Left cardiac atrium (tissue), 4 donors: ENCODE data around the gene GABARAPL2. TPM values are rescaled to one million over a fixed set of nuclear protein-coding genes. Genes with fewer than 3 reads are reported as not detected.
"Not testable (repeated sequence)": the region's sequence is repeated elsewhere in the genome, so short reads cannot be mapped to it uniquely, and the experiment has no call there.

Experiments
- ATAC-seq, 2 donors: fragments of 200-7000 bp; cut with Tn5 transposase; one replicate each; pipeline ENCODE4 v1.9.1; 2020; ENCODE audit warnings: mild to moderate bottlenecking in 2 of 2, moderate library complexity in 2 of 2
- DNase-seq: peaks from one replicate; pipeline ENCODE4 v3.0.0-alpha.2; 2020
- intact Hi-C, 2 donors: fragments of 100-400 bp; cut with DNase I; formaldehyde crosslinking; loops; one replicate each; pipeline versions ENCODE4 v1.14.1 to v1.15.1; 2022 to 2023
- total RNA-seq, 2 donors: library from RNA; stranded (reverse); fragmentation: NEBNext Ultra II Directional; extraction: Animal tissue kit (Norgen Biotek cat#: 25700); gene quantifications; one replicate each; pipeline ENCODE4 v1.2.1, GENCODE V29; 2021
- donor health status: DM: no; HTN: yes; CAD: no.
- donor health status: DM: no; HTN: yes; CAD: no; lungs with severe emphysema.
- donor health status: DM: yes; HTN: yes; CAD: no.
- donor health status: Dilated cardiomyopathy.

The GABARAPL2 gene
- total RNA-seq, 2 donors from 2014 or later = 172 to 180 TPM

DNA sequence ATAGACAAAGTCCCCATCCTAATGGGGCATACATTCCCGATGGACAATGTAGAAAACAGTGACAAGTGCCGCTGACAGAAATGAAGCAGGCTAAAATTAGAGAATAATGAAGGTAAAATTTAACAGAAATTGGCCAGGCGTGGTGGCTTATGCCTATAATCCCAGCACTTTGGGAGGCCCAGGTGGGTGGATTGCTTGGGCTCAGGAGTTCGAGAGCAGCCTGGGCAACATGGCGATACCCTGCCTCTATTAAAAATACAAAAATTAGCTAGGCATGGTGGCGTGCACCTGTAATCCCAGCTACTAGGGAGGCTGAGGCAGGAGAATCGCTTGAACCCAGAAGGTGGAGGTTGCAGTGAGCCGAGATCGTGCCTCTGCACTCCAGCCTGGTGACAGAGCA is 17.7 kb upstream of the GABARAPL2 start:
- not testable (repeated sequence) for DNase-seq, ATAC-seq
- intact Hi-C loops = loop anchor here in 1 of 2 donors (10.0 kb wide), 1 partner anchor 74 kb away; no protein-coding TSS in a partner anchor

- DNase-seq = peak; percentile 37
Observed at GRCh38 chr16:75550211-75550662, 15.9 kb upstream of the GABARAPL2 start.

GRCh38 chr16:75552951-75553350 is 13.2 kb upstream of the GABARAPL2 start:
- ATAC-seq (no peak), DNase-seq (no peak)
- intact Hi-C loops = no loop called here

More at GRCh38 chr16:75550211-75550662, 15.9 kb upstream of the GABARAPL2 start:
- ATAC-seq = peak; percentile 40 to 45
- intact Hi-C loops = no loop called here

DNA sequence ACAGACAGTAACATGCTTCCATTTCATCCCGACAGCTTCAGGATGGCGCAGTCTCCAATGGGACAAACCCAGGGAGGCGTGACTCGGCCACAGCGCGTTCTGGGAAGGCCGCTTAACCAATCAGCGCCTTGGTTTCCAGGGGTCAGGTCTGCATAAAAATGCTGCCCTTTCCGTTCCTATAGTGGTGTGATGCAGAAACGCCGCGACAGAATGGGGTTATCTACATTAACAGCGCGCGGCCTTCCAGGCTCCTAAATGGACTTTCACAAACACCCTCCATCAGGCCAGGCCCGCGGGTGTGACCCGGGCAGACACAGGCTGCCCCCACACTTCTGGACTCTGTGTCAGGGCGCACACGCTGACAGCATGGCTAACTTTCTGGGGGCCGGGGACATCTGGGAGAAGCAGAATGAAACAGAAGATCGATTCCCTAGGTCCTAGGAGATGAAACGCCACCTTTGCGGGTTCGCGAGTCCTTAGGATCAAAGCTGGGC is 10.9 kb upstream of the GABARAPL2 start:
- ATAC-seq = peak; percentile 88 to 91
- peak; percentile 87 for DNase-seq
- intact Hi-C loops = loop anchor here in 1 of 2 donors (2.0 kb wide), 1 partner anchor 68 kb away; the partner anchor contains the start of gene ADAT1

DNA sequence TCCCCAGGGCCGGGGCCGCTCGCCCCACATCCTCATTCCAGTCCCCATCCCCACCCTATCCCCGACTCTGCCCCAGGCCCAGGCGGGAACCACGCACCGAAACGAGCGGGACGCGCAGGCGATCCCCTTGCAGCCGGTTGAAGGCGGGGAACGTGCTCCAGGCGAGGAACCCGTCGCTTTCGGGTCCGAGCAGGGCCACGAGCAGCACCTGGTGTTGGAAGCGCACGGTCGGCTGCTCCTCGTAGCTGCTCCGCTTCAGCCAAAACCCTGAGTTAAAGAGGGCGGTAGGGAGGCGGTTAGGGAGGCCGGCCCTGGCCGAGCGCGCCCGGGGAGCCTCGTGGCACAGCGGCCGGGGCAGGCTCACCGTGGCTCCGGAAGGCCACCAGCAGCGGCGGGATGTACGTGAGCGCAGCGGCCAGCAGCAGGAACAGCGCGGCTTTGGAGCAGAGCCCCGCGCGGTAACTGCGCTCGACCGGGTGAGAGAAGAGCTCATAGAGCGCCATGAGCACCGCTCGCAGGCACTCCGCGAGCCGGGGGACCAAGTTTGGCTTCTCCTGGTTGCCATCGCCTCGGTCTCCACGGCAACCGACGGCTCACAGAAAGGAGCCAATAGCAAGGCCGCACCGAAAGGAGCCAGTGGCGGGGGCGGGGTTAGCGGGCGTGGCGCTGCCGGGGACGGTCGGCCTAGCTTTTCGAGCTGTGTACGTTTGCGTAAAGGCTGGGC is 10.3 kb upstream of the GABARAPL2 start, which contains the start of gene TMEM231:
TMEM231 (minus strand) TSS at position 546 of the 724 bp plus-strand sequence; CDS start at position 503, 43 bp downstream.
- intact Hi-C loops = loop anchor here in 1 of 2 donors (2.0 kb wide), 1 partner anchor 67 kb away; the partner anchor contains the start of gene ADAT1
- peak; percentile 99 for DNase-seq
- ATAC-seq = peak; percentile 97

DNA sequence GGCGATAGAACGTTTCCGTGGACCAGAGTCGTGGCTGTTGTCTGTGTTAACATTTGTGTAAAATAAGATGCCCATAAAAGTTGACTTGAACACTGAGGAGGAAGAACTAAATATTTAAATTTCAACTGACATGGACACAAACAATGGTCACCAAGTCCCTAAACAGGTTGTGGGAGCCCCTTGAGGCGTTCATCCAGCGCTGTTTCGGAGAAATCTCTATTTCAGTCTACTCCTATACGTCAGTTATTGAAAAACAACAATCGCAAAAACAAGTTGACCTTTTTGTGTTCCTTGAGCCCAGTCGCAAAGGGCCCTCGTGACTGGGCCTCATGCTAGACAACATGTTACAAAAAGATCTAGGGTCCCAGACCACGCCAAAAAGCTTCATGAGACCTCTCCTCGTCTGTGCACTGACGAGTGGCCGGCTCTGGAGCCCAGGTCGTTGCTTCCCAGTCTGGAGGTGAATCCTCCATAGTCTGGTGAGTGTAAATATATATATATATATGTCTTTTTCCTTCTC is 9.7 kb upstream of the GABARAPL2 start:
- intact Hi-C loops = no loop called here
- DNase-seq (no peak), ATAC-seq (no peak)

- DNase-seq (no peak), ATAC-seq (no peak)
- intact Hi-C loops = no loop called here
Observed at GRCh38 chr16:75558846-75559401, 7.3 kb upstream of the GABARAPL2 start.

GRCh38 chr16:75559564-75560372 is 6.4 kb upstream of the GABARAPL2 start:
- DNase-seq (no peak), ATAC-seq (peak in 1 of 2 donors; percentile 14)
- intact Hi-C loops = no loop called here

- intact Hi-C loops = no loop called here
- ATAC-seq (no peak), DNase-seq (no peak)
Observed at GRCh38 chr16:75565640-75566039, 539 bp upstream of the GABARAPL2 start.

GRCh38 chr16:75566758-75567255 is 628 bp downstream of the GABARAPL2 start:
- DNase-seq (no peak), ATAC-seq (peak; percentile 22 to 43)
- intact Hi-C loops = no loop called here

- DNase-seq (no peak), ATAC-seq (no peak)
- intact Hi-C loops = no loop called here
Observed at GRCh38 chr16:75567911-75568310, 1.7 kb downstream of the GABARAPL2 start.

- DNase-seq = no peak
- intact Hi-C loops = no loop called here
- no peak for ATAC-seq
Observed at GRCh38 chr16:75570396-75571065, 4.4 kb downstream of the GABARAPL2 start.

DNA sequence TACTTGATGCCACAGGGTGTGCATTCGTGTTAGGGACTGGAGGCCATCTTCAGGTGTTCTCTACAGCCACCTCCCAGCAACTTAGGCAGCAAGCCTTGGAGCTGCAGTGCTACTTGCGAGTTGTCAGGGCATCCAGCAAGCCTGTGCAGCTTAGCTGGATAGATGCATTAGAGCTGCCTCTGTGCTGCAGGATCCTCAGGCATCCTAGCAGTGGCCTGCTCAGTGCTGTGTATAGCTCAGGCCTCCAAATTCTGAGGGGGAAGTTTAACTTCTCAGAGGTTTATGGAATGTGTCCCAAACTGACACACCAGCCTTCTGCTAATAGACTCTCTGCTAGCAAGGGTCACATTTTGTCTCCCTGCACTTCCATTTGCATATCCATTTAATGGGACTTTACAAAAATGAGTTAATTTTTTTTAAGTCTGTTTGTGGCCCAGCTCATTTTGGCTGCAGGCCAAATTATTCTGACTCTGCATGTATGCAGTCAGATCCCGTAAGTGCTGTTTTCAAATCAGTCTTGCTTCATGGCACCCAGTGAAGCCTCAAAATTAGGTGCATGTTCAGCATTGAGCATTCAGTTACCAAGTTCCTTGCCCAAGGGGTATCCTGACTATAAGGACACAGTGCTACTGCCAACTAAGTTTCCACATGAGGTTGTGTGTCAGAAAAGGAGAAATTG is 6.8 kb downstream of the GABARAPL2 start:
- intact Hi-C loops = no loop called here
- DNase-seq (no peak), ATAC-seq (no peak)

- intact Hi-C loops = no loop called here
- ATAC-seq = no peak
- DNase-seq = no peak
Observed at GRCh38 chr16:75573955-75574354, 7.8 kb downstream of the GABARAPL2 start.

DNA sequence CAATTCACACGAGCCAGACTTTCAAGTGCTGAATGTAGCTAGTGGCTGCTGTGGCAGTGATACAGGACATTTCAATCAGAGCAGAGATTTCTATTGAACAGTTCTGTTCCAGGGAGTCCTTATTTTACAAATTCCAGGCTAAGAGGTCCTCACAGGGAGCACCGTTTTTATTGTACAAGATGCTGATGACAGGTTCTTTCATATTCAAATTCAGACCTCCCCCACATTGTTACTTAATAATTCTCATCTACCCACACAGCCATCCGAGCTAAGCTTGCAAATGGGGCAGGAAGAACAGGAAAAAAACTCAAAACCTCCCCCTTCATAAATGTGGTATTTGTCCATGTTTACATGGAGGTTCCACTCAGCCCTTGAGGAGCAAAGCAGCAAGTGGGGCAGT is 9.8 kb downstream of the GABARAPL2 start:
- DNase-seq (no peak), ATAC-seq (no peak)
- intact Hi-C loops = no loop called here

DNA sequence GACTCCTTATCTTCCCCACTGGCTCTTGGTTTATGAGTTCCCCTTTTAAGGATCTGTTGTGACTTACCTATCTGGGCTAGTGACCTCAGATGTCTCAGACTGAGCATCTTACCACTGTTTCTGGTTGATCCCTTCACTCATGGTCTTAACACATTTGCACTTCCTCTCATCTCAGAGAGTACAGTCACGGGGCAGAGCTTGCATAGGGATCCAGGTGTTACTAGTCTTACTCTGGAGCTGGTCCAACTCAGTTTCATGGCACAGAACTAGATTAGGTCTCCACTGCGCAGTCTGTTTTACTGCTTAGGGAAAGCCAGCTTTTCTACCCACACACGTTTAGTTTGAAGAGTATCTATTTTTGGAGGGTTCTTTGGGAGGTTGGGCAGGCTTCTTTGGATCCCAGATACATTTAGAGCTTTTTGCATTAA is 10.2 kb downstream of the GABARAPL2 start:
- intact Hi-C loops = no loop called here
- ATAC-seq = no peak
- DNase-seq = no peak

- DNase-seq (no peak), ATAC-seq (no peak)
- intact Hi-C loops = no loop called here
Observed at GRCh38 chr16:75578212-75578611, 12.0 kb downstream of the GABARAPL2 start.

GRCh38 chr16:75578725-75579124 is 12.5 kb downstream of the GABARAPL2 start:
- no peak for DNase-seq
- ATAC-seq = no peak
- intact Hi-C loops = no loop called here
